ENCODE measurements around the gene S100A8. TPM values are rescaled to one million over a fixed set of nuclear protein-coding genes. Genes with fewer than 3 reads are reported as not detected.

S100A8 gene
- total RNA-seq, 1 experiment from 2014 or later: 1.4 TPM

GRCh38 chr1:153379591-153379990 lies 11.3 kb downstream of the S100A8 start (continued):
- TF ChIP-seq ZBTB33 (IDR thresholded peaks at IDR 0.05; ENCODE audit: extremely low read depth, insufficient replicate concordance, low read length) (no peak), JUND (IDR thresholded peaks at IDR 0.05) (no peak)

GRCh38 chr1:153375511-153375910 lies 15.4 kb downstream of the S100A8 start, which contains the start of gene S100A12:
Gene S100A12, minus strand, starts transcription at chr1:153375621. Its CDS starts 1,029 bp downstream, at chr1:153374592.
- H3K27me3 ChIP-seq (ENCODE audit: insufficient read depth, low read length): peaks cover 45% of the 10 kb centered on the region
- H3K9me2 ChIP-seq (ENCODE audit: insufficient read depth): no peaks in the 10 kb centered on the region
- POLR2A ChIA-PET: no interaction called here
- no peak within 1 kb of the TSS for H3K9ac ChIP-seq (ENCODE audit: low read length)
- no peaks in the 10 kb centered on the region for H3K9me3 ChIP-seq (ENCODE audit: control insufficient read depth in 1 of 2, insufficient read depth in 1 of 2, low read depth in 1 of 2, low read length in 2 of 2)
- H2AFZ ChIP-seq (ENCODE audit: low read depth, low read length, poor library complexity, severe bottlenecking): no peak within 1 kb of the TSS
- H3K27ac ChIP-seq (ENCODE audit: low read depth, low read length): no peak within 1 kb of the TSS
- no peaks in the 10 kb centered on the region for H3K79me2 ChIP-seq (ENCODE audit: insufficient read depth, low read length)
- no TSS peak for BruUV-seq (replicated peaks)
- TF ChIP-seq ATF3 (IDR thresholded peaks at IDR 0.05) (no peak), ELF1 (IDR thresholded peaks at IDR 0.05; ENCODE audit: borderline replicate concordance, low read depth) (no peak), POLR2A (IDR thresholded peaks at IDR 0.05; ENCODE audit: borderline replicate concordance, extremely low read depth, insufficient read depth, insufficient read length) (no peak), MAX (IDR thresholded peaks at IDR 0.05) (no peak), RAD21 (IDR thresholded peaks at IDR 0.05; ENCODE audit: low read depth) (no peak), SP1 (IDR thresholded peaks at IDR 0.05; ENCODE audit: low read depth) (no peak), POLR2AphosphoS5 (IDR thresholded peaks at IDR 0.05; ENCODE audit: low read depth, low read length) (no peak), FOSL1 (IDR thresholded peaks at IDR 0.05; ENCODE audit: low read depth) (no peak)
- H3K4me3 ChIP-seq (replicated peaks in 1 of 2; ENCODE audit: low read depth in 1 of 2, low read length in 2 of 2): no peak within 1 kb of the TSS
- no peaks in the 10 kb centered on the region for H3K4me1 ChIP-seq (ENCODE audit: control insufficient read depth in 1 of 2, insufficient read depth in 2 of 2, low read length in 2 of 2)
- CTCF ChIA-PET: no interaction called here
- intact Hi-C loops (cut with micrococcal nuclease): no loop called here
- no peak for DNase-seq (ENCODE audit: low read depth, low spot score)
- no peak within 1 kb of the TSS for H3K4me2 ChIP-seq (ENCODE audit: low read length)
- ATAC-seq: no peak
- H3K36me3 ChIP-seq (ENCODE audit: control insufficient read depth in 1 of 2, insufficient read depth in 2 of 2, low read length in 2 of 2): no peaks in the 10 kb centered on the region
- RAD21 ChIA-PET (ENCODE audit: low non-redundant PET in 1 of 2, low total read pairs in 2 of 2, uncharacterized antibody in 2 of 2, unreplicated experiment in 2 of 2): no interaction called here
- H4K20me1 ChIP-seq (ENCODE audit: insufficient read depth): no peaks in the 10 kb centered on the region

Measured in HCT116 (cell line).